K562 treated with DMSO at 1 percent for 24 hours (cell line): ENCODE data around the gene PRLR. TPM values are rescaled to one million over a fixed set of nuclear protein-coding genes. Genes with fewer than 3 reads are reported as not detected.

Source experiments
- total RNA-seq: library from RNA; unstranded; fragments of 300-600 nt; gene quantifications from 2 replicates; pipeline ENCODE4 v1.2.3, GENCODE V29; 2022; ENCODE audit warnings: low read depth; ENCODE audit not compliant: insufficient read depth

PRLR gene
- not detected in 2 replicates for total RNA-seq

GRCh38 chr5:35230038-35230611 lies at the start of gene PRLR:
Gene PRLR, minus strand, starts transcription at chr5:35230487. Its CDS starts 140,867 bp downstream, at chr5:35089620.

GRCh38 chr5:35047785-35048404 lies 182.4 kb downstream of the PRLR start, which contains the start of gene AGXT2:
Gene AGXT2, minus strand, starts transcription at chr5:35047949. Its CDS starts 57 bp downstream, at chr5:35047892.

Other genes starting within 250 kb of the PRLR start
- gene AGXT2, start 182.5 kb downstream of the PRLR start, total RNA-seq: not detected in 2 replicates